Hematopoietic multipotent progenitor cell treated with erythropoietin and hydrocortisone succinate and interleukin-3 and kit ligand, for 15 days (in vitro differentiated cells): ENCODE data around the gene SMIM20.

Experiments
- DNase-seq: peaks from one replicate; pipeline ENCODE4 v3.0.0-alpha.2; 2015; ENCODE audit warnings: low spot score

Gene SMIM20

GRCh38 chr4:25954293-25954904, 40.4 kb downstream of the SMIM20 start:
- DNase-seq, result no peak

DNA sequence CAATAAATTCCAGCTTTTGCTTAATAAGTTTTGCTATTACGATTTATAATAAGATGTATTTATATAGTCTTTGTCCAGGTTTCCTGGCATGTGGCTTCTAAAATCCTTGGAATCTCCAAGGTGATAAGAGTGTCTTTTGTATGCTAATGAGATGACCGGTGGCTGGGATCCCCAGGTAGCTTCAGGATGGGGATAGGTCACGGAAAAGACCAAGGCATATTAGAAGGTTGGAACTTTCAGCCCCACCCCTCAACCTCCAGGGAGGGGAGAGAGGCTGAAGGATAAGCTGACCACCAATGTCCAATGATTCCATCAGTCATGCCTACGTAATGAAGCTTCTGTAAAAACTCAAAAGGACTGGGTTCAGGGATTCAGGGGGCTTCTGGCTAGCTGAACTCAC, 41.7 kb downstream of the SMIM20 start:
- DNase-seq, result no peak

- DNase-seq, result no peak
These were observed 42.2 kb downstream of the SMIM20 start for GRCh38 chr4:25956260-25956659.

- DNase-seq, result no peak
These were observed 44.1 kb downstream of the SMIM20 start for GRCh38 chr4:25958110-25958509.

DNA sequence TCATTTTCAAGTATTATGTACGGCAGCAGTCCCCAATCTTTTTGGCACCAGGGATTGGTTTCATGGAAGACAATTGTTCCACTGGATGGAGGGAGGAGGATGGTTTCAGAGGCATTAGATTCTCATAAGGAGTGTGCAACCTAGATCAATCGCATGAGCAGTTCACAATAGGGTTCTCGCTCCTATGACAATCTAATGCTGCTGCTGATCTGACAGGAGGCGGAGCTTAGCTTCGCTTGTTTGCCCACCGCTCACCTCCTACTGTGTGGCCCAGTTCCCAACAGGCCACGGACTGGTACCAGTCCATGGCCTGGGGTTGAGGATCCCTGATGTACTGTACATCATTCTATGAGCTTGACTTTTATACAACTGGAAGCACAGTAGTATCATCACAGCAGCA, 48.4 kb downstream of the SMIM20 start:
- DNase-seq, result no peak

DNA sequence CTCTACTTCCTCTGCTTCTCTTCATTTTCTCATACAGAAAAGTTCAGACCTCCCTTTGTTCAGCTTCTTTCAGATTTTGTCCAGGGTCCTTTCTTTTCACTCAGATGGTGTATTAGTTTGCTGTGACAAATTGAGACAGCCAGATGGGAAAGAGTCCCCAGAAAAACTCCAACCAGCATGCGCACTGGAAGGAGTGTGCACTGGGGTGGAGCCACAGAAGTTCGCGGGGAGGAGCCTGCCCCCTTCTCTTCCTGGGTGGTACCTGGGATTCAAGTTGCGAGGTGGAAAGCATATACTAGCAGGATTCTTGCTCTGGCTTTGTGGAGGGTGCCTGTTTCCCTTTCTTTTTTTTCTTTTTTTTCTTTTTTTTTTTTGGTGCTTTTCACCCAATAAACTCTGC, 51.6 kb downstream of the SMIM20 start:
- DNase-seq, result no peak

DNA sequence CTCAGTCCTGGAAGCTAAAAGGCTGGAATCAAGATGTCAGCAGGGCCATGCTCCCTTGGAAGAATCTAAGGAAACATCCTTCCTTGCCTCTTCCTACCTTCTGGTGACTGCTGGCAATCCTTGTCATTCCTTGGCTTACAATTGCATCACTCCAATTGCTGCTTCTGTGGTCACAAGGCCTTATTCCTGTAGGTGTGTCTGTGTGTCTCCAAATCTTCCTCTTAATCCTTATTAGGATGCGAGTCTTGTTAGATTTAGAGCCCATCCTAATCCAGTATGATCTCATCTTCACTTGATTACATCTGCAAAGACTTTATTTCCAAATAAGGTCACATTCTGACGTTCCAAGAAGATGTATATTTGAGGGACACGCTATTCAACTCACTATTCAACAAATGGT, 52.2 kb downstream of the SMIM20 start:
- no peak for DNase-seq

DNA sequence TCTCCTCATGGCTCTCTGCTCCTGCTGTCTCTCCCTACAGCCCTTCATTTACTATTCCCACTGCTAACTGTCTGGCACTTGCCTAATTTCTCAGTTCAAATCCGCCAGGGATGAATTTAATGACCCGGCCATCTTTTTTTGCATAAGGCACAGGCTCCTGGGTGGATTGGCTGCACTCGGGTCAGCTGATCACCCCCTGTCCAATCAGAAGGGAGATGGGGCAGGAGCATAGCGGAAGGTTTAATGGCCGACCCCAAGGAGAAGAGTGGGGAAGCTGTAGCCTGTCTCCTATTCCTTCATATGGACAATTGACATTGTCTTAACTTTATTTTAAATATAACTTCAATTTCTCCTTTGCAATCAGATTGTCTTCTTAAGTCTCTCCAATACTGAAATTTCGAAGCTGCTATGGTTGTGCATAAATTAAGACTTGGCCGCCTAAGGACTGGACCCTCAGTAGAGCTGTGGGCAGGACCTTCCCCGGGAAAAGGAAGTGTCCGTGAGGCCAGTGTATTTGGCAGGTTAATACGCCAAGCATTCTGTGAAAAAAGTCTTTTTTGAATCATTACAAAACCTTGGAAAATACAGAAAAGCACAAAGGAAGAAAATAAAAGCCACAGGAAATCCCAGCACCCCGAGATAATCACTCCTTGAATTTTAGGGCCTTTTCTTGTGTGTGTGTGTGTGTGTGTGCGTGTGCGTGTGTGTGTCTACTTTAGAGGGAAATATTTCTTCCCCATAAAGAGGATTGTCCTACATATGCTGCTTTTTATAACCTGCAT, 55.5 kb downstream of the SMIM20 start:
- no peak for DNase-seq

GRCh38 chr4:25970226-25970675, 56.2 kb downstream of the SMIM20 start:
- no peak for DNase-seq

DNA sequence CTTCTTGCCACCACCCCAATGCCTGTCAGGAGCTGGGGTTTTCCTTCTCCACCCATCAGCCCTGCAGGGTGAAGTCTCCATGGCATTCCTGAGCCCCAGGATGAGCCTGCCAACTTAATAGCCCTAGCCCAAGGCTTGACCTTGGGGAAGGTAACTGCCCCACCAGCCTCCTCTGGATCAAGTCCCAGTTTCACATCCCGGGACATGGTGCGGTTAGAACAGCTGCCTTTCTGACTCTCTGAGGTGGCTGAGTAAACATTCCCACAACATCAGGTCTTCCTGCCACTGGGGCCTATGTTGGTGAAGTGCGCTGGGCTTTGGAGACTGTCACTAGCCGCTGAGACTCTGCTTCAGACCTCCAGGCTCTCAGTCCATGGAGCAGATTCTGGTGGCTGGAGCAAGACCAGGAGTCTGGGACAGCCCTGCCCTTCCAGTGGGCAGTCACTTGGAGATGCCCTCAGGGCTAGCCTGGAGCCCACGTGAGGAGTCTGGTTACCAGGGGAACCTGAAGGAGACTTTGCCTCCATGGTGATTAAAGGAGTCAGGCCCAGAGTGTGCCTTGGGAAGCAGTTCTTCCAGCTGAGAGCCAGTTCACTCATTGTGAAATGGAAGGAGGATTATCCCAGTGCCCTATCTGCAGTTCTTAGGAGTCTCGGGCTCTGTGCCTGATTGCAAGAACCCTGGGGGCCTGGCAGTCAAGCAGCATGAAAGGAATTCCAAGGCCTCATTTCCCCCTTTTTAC, 56.8 kb downstream of the SMIM20 start:
- DNase-seq, result no peak

GRCh38 chr4:25972366-25972765, 58.3 kb downstream of the SMIM20 start:
- DNase-seq, result no peak

DNA sequence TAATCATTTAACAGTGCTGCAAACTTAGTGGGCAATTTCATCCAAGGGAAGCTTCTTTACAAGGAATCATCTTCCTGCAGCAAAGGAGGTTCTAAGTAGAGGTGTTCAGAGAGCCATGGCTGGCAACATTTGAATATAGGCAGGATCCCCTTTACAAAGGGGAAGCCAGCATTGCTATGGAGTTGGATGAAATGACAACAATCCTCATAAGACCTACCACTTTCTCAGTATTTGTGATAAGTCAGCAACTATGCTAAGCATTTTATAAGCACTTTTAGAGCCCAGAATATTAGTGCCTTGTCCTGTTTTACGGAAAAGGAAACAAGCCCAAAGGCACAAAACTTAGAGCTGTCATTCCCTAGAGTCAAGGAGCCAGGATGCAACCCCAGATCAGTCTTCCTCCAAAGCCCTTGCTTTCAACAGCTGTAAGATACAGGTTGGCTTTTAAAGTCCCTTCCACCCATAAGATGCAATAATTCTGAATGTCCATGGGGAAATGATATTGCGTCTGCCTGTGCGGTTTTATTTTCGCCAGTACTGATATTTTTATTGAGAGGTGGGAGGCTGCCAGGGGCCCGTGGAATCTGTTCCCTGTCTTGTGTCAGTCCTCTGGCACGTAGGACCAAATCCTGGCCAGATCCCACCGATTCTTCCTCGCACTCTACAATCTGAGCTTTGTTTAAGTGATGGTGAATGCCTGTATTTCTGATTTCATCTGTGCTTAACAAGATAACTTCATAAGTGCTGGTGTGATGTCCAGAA, 59.1 kb downstream of the SMIM20 start:
- no peak for DNase-seq

DNA sequence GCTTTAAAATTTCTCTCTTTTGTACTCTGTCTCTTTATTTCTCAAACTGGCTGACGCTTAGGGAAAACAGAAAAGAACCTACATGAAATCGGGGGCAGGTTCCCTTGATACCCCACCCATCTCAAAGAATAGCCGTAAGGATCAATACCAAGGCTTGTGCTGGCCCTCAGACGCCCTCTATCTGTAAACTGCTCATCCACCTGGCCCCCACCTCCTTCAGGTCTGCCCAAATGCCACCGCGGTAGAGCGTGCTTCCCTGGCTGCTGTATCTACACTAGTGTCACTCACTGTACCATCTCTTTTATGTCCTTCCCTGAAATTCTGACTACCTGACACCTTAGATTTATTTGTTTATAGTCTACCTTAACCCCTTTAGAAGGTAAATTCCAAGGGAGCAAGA, 62.8 kb downstream of the SMIM20 start:
- no peak for DNase-seq

DNA sequence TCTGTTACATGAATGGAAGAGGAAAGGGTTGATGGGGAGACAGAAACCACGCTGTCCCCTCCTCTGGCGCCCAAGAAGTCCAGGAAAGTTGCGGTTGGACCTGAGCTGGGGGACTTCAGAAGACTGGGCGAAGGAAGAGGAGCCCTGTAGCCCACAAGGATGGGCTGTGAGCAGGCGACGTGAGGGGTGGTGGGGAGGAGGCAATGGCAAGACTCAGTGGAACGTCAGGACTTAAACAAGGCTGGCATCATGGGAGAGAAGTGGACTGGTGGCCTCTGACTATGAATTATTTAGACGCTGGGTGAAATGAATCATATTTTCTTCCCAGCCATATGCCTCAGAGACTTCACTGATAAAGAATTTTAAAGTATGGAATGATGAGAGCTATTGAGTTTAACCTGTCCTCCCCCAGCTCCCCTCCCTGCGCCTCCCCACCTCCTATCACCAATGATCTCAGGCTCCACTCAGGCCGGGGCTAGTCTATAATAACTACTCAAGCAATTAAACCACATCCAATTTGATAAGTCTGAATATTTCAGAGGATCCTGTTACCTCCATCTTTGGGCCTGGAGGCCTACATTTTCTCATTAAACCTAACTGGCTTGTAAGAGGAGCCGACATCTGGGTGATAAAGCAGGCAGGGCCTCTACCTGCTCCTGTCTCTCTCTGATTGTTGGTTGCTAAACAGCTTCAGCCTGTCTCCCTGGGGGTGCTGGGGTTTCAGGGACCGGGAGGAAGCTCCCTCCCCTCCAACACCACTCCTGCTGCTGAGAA, 63.6 kb downstream of the SMIM20 start:
- no peak for DNase-seq

DNA sequence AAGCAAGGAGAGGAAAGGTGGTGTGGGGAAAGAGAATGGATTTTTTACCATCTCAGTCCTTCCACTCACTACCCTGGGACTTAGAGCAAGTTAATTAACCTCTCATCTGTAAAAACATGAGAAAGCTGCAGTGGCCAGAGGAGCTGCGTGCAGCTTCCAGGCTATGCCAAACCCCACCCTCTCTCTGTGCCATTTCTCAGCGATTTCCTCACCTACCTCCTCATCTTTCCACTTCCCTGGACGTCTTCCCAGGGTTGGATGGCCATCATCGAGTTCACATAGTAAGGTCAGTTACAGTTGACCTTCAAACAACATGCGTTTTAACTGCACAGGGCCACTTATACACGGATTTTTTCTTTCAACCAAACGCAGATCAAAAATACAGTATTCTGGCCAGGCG, 64.3 kb downstream of the SMIM20 start:
- DNase-seq, result no peak
